ENCODE measurements around the gene MMUT. TPM values are rescaled to one million over a fixed set of nuclear protein-coding genes. Genes with fewer than 3 reads are reported as not detected.

The MMUT gene
- total and polyA plus RNA-seq, 10 of the 15 experiments (the other 5 are each of a cell fraction or from before 2014, with no cell fraction given), result 6.6 to 21.5 (median 13.5) TPM

DNA sequence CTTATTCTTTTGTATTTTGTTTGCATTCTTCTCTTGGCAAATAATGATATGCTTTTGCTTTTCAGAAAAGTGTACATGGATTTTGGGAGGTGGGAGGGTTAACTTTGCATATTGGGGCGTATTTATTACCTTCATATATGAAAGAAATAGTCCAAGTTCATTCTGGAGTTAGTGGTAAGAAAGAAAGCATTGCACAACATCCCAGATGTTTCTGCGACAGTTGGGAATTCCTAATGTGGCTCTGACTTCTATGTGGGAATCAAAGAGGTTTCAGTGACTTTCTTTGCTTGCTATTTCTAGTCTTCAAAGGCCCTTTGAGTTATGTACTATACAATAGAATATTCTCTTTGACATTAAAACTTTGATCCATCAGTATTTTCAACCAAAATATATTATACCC is 78.1 kb downstream of the MMUT start:
- CTCF ChIA-PET, result interaction anchor here (1.1 kb wide), 1 partner anchor 222 kb away, joined by 3 read pairs; no protein-coding TSS in a partner anchor
- no TSS peak for BruUV-seq (replicated peaks)
- H3K79me2 ChIP-seq (ENCODE audit: control insufficient read depth, insufficient read depth, low read length), result no peaks in the 10 kb centered on the region
- WGBS (ENCODE audit: insufficient coverage, insufficient replicate concordance, low lambda C conversion rate, missing lambda C conversion rate), result 0% methylated on average over 2 of the region's 2 CpGs
- no peak overlapping the region for H2AFZ ChIP-seq (ENCODE audit: control insufficient read depth, low read depth, low read length)
- RAD21 ChIA-PET (ENCODE audit: unreplicated experiment), result no interaction called here
- no peak overlapping the region for H3K9ac ChIP-seq (ENCODE audit: control insufficient read depth, insufficient read depth, low read length)
- intact Hi-C loops (cut with micrococcal nuclease; ENCODE audit: unreplicated experiment), result no loop called here
- TF ChIP-seq HDGF (IDR thresholded peaks at IDR 0.05), result no peak
- TF ChIP-seq MYB (IDR thresholded peaks at IDR 0.05; ENCODE audit: borderline replicate concordance, low read depth, low read length), result no peak
- no peak for TF ChIP-seq RAD21 (IDR thresholded peaks at IDR 0.05; ENCODE audit: insufficient read depth, low read depth, low read length)
- no peak for TF ChIP-seq RAD51 (IDR thresholded peaks at IDR 0.05)
- TF ChIP-seq, protein P1, sequence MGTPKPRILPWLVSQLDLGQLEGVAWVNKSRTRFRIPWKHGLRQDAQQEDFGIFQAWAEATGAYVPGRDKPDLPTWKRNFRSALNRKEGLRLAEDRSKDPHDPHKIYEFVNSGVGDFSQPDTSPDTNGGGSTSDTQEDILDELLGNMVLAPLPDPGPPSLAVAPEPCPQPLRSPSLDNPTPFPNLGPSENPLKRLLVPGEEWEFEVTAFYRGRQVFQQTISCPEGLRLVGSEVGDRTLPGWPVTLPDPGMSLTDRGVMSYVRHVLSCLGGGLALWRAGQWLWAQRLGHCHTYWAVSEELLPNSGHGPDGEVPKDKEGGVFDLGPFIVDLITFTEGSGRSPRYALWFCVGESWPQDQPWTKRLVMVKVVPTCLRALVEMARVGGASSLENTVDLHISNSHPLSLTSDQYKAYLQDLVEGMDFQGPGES (IDR thresholded peaks at IDR 0.05), result no peak
- TF ChIP-seq ZZZ3 (IDR thresholded peaks at IDR 0.05; ENCODE audit: control insufficient read depth, insufficient read length, low read depth), result no peak
- no peaks in the 10 kb centered on the region for H4K20me1 ChIP-seq (ENCODE audit: control insufficient read depth, insufficient read depth)
- ATAC-seq (no peak), DNase-seq (ENCODE audit: low read depth, low spot score) (no peak), FAIRE-seq (no peak)
- no peak overlapping the region for H3K27ac ChIP-seq (ENCODE audit: control insufficient read depth, insufficient read depth)
- H3K9me3 ChIP-seq (replicated peaks; ENCODE audit: control insufficient read depth, insufficient read depth, low read length), result no peaks in the 10 kb centered on the region
- in situ Hi-C loops (cut with MboI), result no loop called here
- no peaks in the 10 kb centered on the region for H3K36me3 ChIP-seq (ENCODE audit: control insufficient read depth in 2 of 2, insufficient read depth in 2 of 2, low read length in 1 of 2)
- H3K4me2 ChIP-seq (ENCODE audit: control insufficient read depth, insufficient read depth), result no peak overlapping the region
- H3K4me1 ChIP-seq (ENCODE audit: control insufficient read depth, insufficient read depth, low read length), result no peaks in the 10 kb centered on the region
- no peaks in the 10 kb centered on the region for H3K27me3 ChIP-seq (replicated peaks in 1 of 2; ENCODE audit: control insufficient read depth in 2 of 2, insufficient read depth in 2 of 2, low read length in 1 of 2)
- SMC1A ChIA-PET (ENCODE audit: uncharacterized antibody, unreplicated experiment), result no interaction called here
- POLR2A ChIA-PET, result no interaction called here
- H3K4me3 ChIP-seq, result no peak overlapping the region

Other genes starting within 250 kb of the MMUT start
- gene CENPQ, start 117 bp upstream of the MMUT start, total RNA-seq (2014; rRNA removed), result 9.6 and 11.6 TPM in 2 replicates
- gene CENPQ, start 117 bp upstream of the MMUT start, total RNA-seq (2014; rRNA removed; fragmentation: Illumina TruSeq; extraction: Trizol), result 15.9 and 16.8 TPM in 2 replicates
- gene CENPQ, start 117 bp upstream of the MMUT start, total RNA-seq (2021), result 9.6 and 10.8 TPM in 2 replicates
- gene CENPQ, start 117 bp upstream of the MMUT start, polyA plus RNA-seq (2011; rRNA removed), result 17.7 and 34.4 TPM in 2 replicates
- 18.7 and 21.7 TPM in 2 replicates for gene CENPQ, start 117 bp upstream of the MMUT start, polyA plus RNA-seq (2014; fragmentation: Illumina TruSeq; extraction: Trizol)
- 10 to 100 TPM; 23.6 to 34.2 TPM for gene CENPQ, start 117 bp upstream of the MMUT start, polyA plus RNA-seq (2014; fragmentation: Nextera tagmentation; extraction: Ambion mirVana)
- gene CENPQ, start 117 bp upstream of the MMUT start, polyA plus RNA-seq (2014; rRNA removed), result 6.9 and 7.4 TPM in 2 replicates
- gene CENPQ, start 117 bp upstream of the MMUT start, polyA plus RNA-seq (2016; fragmentation: Nextera tagmentation; extraction: Ambion mirVana), result 10 to 100 TPM; 17.8 to 19.0 TPM
- gene GLYATL3, start 36.7 kb upstream of the MMUT start, total RNA-seq (2014; rRNA removed), result not detected in 2 replicates
- not detected in 2 replicates for gene GLYATL3, start 36.7 kb upstream of the MMUT start, total RNA-seq (2014; rRNA removed; fragmentation: Illumina TruSeq; extraction: Trizol)
- gene GLYATL3, start 36.7 kb upstream of the MMUT start, total RNA-seq (2021), result not detected in 2 replicates
- gene GLYATL3, start 36.7 kb upstream of the MMUT start, polyA plus RNA-seq (2011; rRNA removed), result not detected in 2 replicates
- gene GLYATL3, start 36.7 kb upstream of the MMUT start, polyA plus RNA-seq (2014; fragmentation: Illumina TruSeq; extraction: Trizol), result not detected in 2 replicates
- not detected for gene GLYATL3, start 36.7 kb upstream of the MMUT start, polyA plus RNA-seq (2014; fragmentation: Nextera tagmentation; extraction: Ambion mirVana)
- not detected in 2 replicates for gene GLYATL3, start 36.7 kb upstream of the MMUT start, polyA plus RNA-seq (2014; rRNA removed)
- gene GLYATL3, start 36.7 kb upstream of the MMUT start, polyA plus RNA-seq (2016; fragmentation: Nextera tagmentation; extraction: Ambion mirVana), result not detected
- not detected in 2 replicates for gene C6orf141, start 87.4 kb upstream of the MMUT start, total RNA-seq (2014; rRNA removed)
- not detected in 2 replicates for gene C6orf141, start 87.4 kb upstream of the MMUT start, total RNA-seq (2014; rRNA removed; fragmentation: Illumina TruSeq; extraction: Trizol)
- not detected in 2 replicates for gene C6orf141, start 87.4 kb upstream of the MMUT start, total RNA-seq (2021)
- 0.05 TPM in 1 of 2 replicates, not detected in the other for gene C6orf141, start 87.4 kb upstream of the MMUT start, polyA plus RNA-seq (2011; rRNA removed)
- not detected in 2 replicates for gene C6orf141, start 87.4 kb upstream of the MMUT start, polyA plus RNA-seq (2014; fragmentation: Illumina TruSeq; extraction: Trizol)
- not detected for gene C6orf141, start 87.4 kb upstream of the MMUT start, polyA plus RNA-seq (2014; fragmentation: Nextera tagmentation; extraction: Ambion mirVana)
- 0.19 TPM in 1 of 2 replicates, not detected in the other for gene C6orf141, start 87.4 kb upstream of the MMUT start, polyA plus RNA-seq (2014; rRNA removed)
- not detected for gene C6orf141, start 87.4 kb upstream of the MMUT start, polyA plus RNA-seq (2016; fragmentation: Nextera tagmentation; extraction: Ambion mirVana)
- gene RHAG, start 173.6 kb upstream of the MMUT start, total RNA-seq (2014; rRNA removed), result not detected in 2 replicates
- not detected in 2 replicates for gene RHAG, start 173.6 kb upstream of the MMUT start, total RNA-seq (2014; rRNA removed; fragmentation: Illumina TruSeq; extraction: Trizol)
- 0.18 and 0.32 TPM in 2 replicates for gene RHAG, start 173.6 kb upstream of the MMUT start, total RNA-seq (2021)
- 0.04 TPM in 1 of 2 replicates, not detected in the other for gene RHAG, start 173.6 kb upstream of the MMUT start, polyA plus RNA-seq (2011; rRNA removed)
- not detected in 2 replicates for gene RHAG, start 173.6 kb upstream of the MMUT start, polyA plus RNA-seq (2014; fragmentation: Illumina TruSeq; extraction: Trizol)
- gene RHAG, start 173.6 kb upstream of the MMUT start, polyA plus RNA-seq (2014; fragmentation: Nextera tagmentation; extraction: Ambion mirVana), result under 1 TPM; 0.08 to 0.11 TPM
- gene RHAG, start 173.6 kb upstream of the MMUT start, polyA plus RNA-seq (2014; rRNA removed), result 0.06 TPM in 1 of 2 replicates, not detected in the other
- gene RHAG, start 173.6 kb upstream of the MMUT start, polyA plus RNA-seq (2016; fragmentation: Nextera tagmentation; extraction: Ambion mirVana), result not detected

Measured in GM12878 (cell line).